WTC11 (cell line): ENCODE measurements around the gene MEA1. TPM values are rescaled to one million over a fixed set of nuclear protein-coding genes. Genes with fewer than 3 reads are reported as not detected.
"Not testable (repeated sequence)": the region's sequence is repeated elsewhere in the genome, so short reads cannot be mapped to it uniquely, and the experiment has no call there.

Experiments used
- ATAC-seq: fragments of 200-7000 bp; cut with Tn5 transposase; 2 replicates; pipeline ENCODE4 v1.10.0; 2021; ENCODE audit warnings: mild to moderate bottlenecking, moderate library complexity
- CTCF ChIA-PET: fragments of 300-600 bp; sonication (Branson Sonifier 250); formaldehyde crosslinking; loops from one replicate; lab custom pipeline; 2021; ENCODE audit warnings: antibody characterized with exemption; lab: Charles Lee
- POLR2A ChIA-PET: fragments of 350-600 bp; sonication (Branson Sonifier 250); formaldehyde crosslinking; loops from one replicate; lab custom pipeline; 2021; ENCODE audit warnings: antibody characterized with exemption; lab: Charles Lee
- DNase-seq: peaks from one replicate; pipeline ENCODE4 v3.0.0; 2021; ENCODE audit warnings: low spot score
- H3K27ac Mint-ChIP-seq: 2 replicates; pipeline ENCODE4 v1.8.0; 2021; ENCODE audit warnings: mixed read lengths
- H3K27me3 Mint-ChIP-seq: 2 replicates; pipeline ENCODE4 v1.8.0; 2021; ENCODE audit warnings: low read depth, mild to moderate bottlenecking, moderate library complexity, mixed read lengths
- H3K36me3 Mint-ChIP-seq: 2 replicates; pipeline ENCODE4 v1.8.0; 2021; ENCODE audit warnings: mixed read lengths
- H3K4me1 Mint-ChIP-seq: 2 replicates; pipeline ENCODE4 v1.8.0; 2022; ENCODE audit warnings: mixed read lengths
- H3K4me3 Mint-ChIP-seq: 2 replicates; pipeline ENCODE4 v1.8.0; 2021; ENCODE audit warnings: mild to moderate bottlenecking, moderate library complexity, mixed read lengths
- H3K9me3 Mint-ChIP-seq: 2 replicates; pipeline ENCODE4 v1.8.0; 2021; ENCODE audit warnings: mixed read lengths
- ARID4B ChIP-seq: sonication (generic); formaldehyde crosslinking; IDR thresholded peaks from 2 replicates; pipeline ENCODE4 v1.8.0; 2023; ENCODE audit warnings: missing genetic modification reagents, mild to moderate bottlenecking, borderline replicate concordance
- ATF1 ChIP-seq: sonication (generic); formaldehyde crosslinking; IDR thresholded peaks from 2 replicates; pipeline ENCODE4 v1.8.1; 2023; ENCODE audit warnings: mild to moderate bottlenecking, moderate library complexity, missing genetic modification reagents
- CBFB ChIP-seq: sonication (generic); formaldehyde crosslinking; IDR thresholded peaks from 2 replicates; pipeline ENCODE4 v1.8.1; 2022; ENCODE audit warnings: mild to moderate bottlenecking, low read depth, missing genetic modification reagents
- E2F1 ChIP-seq: sonication (generic); formaldehyde crosslinking; IDR thresholded peaks from 2 replicates; pipeline ENCODE4 v1.8.0; 2022; ENCODE audit warnings: mild to moderate bottlenecking, missing genetic modification reagents
- FOXJ3 ChIP-seq: sonication (generic); formaldehyde crosslinking; IDR thresholded peaks from 2 replicates; pipeline ENCODE4 v1.9.0; 2021; ENCODE audit warnings: missing genetic modification reagents, mild to moderate bottlenecking, borderline replicate concordance
- FOXP4 ChIP-seq: sonication (generic); formaldehyde crosslinking; IDR thresholded peaks from 2 replicates; pipeline ENCODE4 v1.8.0; 2022; ENCODE audit warnings: mild to moderate bottlenecking, missing genetic modification reagents
- GRHL2 ChIP-seq: fragments of 250-450 bp; sonication (Bioruptor Pico); IDR thresholded peaks from 2 replicates; pipeline ENCODE4 v1.8.0; 2022; ENCODE audit warnings: mild to moderate bottlenecking, moderate library complexity; ENCODE audit not compliant: insufficient replicate concordance, severe bottlenecking
- IRF2 ChIP-seq: sonication (generic); formaldehyde crosslinking; IDR thresholded peaks from 2 replicates; pipeline ENCODE4 v1.8.0; 2022; ENCODE audit warnings: low read depth, missing genetic modification reagents, borderline replicate concordance
- PRDM15 ChIP-seq: sonication (generic); formaldehyde crosslinking; IDR thresholded peaks from 2 replicates; pipeline ENCODE4 v1.8.0; 2022; ENCODE audit warnings: missing genetic modification reagents
- RORB ChIP-seq: fragments of 250-450 bp; sonication (Bioruptor Pico); IDR thresholded peaks from 2 replicates; pipeline ENCODE4 v1.9.0; 2021; ENCODE audit warnings: mild to moderate bottlenecking
- TCF7 ChIP-seq: sonication (generic); formaldehyde crosslinking; IDR thresholded peaks from 2 replicates; pipeline ENCODE4 v1.8.0; 2022; ENCODE audit warnings: mild to moderate bottlenecking, low read depth, missing genetic modification reagents, moderate library complexity
- USF1 ChIP-seq: sonication (generic); formaldehyde crosslinking; IDR thresholded peaks from 2 replicates; pipeline ENCODE4 v1.8.0; 2022; ENCODE audit warnings: mild to moderate bottlenecking, missing genetic modification reagents
- ZNF232 ChIP-seq: sonication (generic); formaldehyde crosslinking; IDR thresholded peaks from 2 replicates; pipeline ENCODE4 v1.8.0; 2022; ENCODE audit warnings: mild to moderate bottlenecking, missing genetic modification reagents
- ZNF317 ChIP-seq: sonication (generic); formaldehyde crosslinking; IDR thresholded peaks from 2 replicates; pipeline ENCODE4 v1.8.1; 2023; ENCODE audit warnings: low read depth, mild to moderate bottlenecking, moderate library complexity, missing genetic modification reagents, borderline replicate concordance
- ZNF396 ChIP-seq: fragments of 250-450 bp; sonication (Bioruptor Pico); IDR thresholded peaks from 2 replicates; pipeline ENCODE4 v1.8.0; 2021; ENCODE audit warnings: mild to moderate bottlenecking, moderate library complexity, borderline replicate concordance
- ZNF416 ChIP-seq: fragments of 250-450 bp; sonication (Bioruptor Pico); IDR thresholded peaks from 2 replicates; pipeline ENCODE4 v1.9.0; 2021; ENCODE audit warnings: mild to moderate bottlenecking, inconsistent platforms
- total RNA-seq: library from RNA; stranded (reverse); gene quantifications from 3 replicates; pipeline ENCODE4 v1.2.3, GENCODE V29; 2021

Gene MEA1
- total RNA-seq, 1 experiment from 2014 or later, result 85.0 TPM

GRCh38 chr6:43001843-43002242 lies 11.9 kb downstream of the MEA1 start:
- H3K27ac Mint-ChIP-seq, result no peak overlapping the region
- H3K9me3 Mint-ChIP-seq, result no peaks in the 10 kb centered on the region
- no peak overlapping the region for H3K4me3 Mint-ChIP-seq
- H3K4me1 Mint-ChIP-seq, result peaks cover 4% of the 10 kb centered on the region; the same call in 1 of the 2 replicates
- POLR2A ChIA-PET, result no interaction called here
- ATAC-seq (no peak), DNase-seq (no peak)
- CTCF ChIA-PET, result no interaction called here
- no peaks in the 10 kb centered on the region for H3K27me3 Mint-ChIP-seq
- H3K36me3 Mint-ChIP-seq, result peaks cover 7% of the 10 kb centered on the region
- TF ChIP-seq ATF1 (CRISPR knock-in tag) (no peak), CBFB (no peak), GRHL2 (no peak), ARID4B (no peak), FOXJ3 (CRISPR knock-in tag) (no peak), IRF2 (CRISPR knock-in tag) (no peak), E2F1 (CRISPR knock-in tag) (no peak), TCF7 (CRISPR knock-in tag) (no peak), USF1 (no peak), RORB (no peak), ZNF416 (no peak), ZNF232 (CRISPR knock-in tag) (no peak), ZNF396 (CRISPR knock-in tag) (no peak), ZNF317 (CRISPR knock-in tag) (no peak), FOXP4 (CRISPR knock-in tag) (no peak), PRDM15 (no peak)

GRCh38 chr6:42998205-42998604 lies 15.5 kb downstream of the MEA1 start:
- H3K27me3 Mint-ChIP-seq, H3K4me1 Mint-ChIP-seq, H3K4me3 Mint-ChIP-seq, ATAC-seq, H3K27ac Mint-ChIP-seq, H3K36me3 Mint-ChIP-seq, POLR2A ChIA-PET, DNase-seq, H3K9me3 Mint-ChIP-seq: not testable (repeated sequence)
- CTCF ChIA-PET, result interaction anchor here (1.0 kb wide), 1 partner anchor 16 kb away, joined by 3 read pairs; the partner anchor contains the start of genes KLHDC3 and MEA1
